ENCODE results near the gene PDSS1.
A peak's percentile ranks its signal among the peaks of the same experiment; 100 is the strongest.
"Not testable (repeated sequence)": the region's sequence is repeated elsewhere in the genome, so short reads cannot be mapped to it uniquely, and the experiment has no call there.

PDSS1 gene

GRCh38 chr10:26739071-26739631 lies 41.6 kb downstream of the PDSS1 start:
- no peak for DNase-seq (ENCODE audit: low spot score)

DNA sequence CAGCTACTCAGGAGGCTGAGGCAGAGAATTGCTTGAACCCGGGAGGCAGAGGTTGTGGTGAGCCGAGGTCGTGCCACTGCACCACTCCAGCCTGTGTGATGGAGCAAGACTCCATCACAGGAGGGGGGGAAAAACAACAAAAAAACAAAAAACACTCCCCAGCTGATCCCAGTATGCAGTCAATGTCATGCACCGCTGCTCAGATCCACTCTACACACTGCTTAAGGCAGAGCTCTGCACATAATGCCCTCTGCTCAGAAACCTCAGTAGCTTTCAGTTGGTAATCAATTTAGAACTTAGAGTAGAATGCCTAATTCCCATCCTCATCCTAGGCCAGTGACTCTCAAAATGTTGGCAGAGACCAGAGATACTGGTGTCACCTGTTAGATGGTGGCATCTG lies 43.9 kb downstream of the PDSS1 start:
- DNase-seq (ENCODE audit: low spot score), result no peak

- no peak for DNase-seq (ENCODE audit: low spot score)
Observed at GRCh38 chr10:26743091-26743490, 45.6 kb downstream of the PDSS1 start.

GRCh38 chr10:26743841-26744240 lies 46.3 kb downstream of the PDSS1 start:
- no peak for DNase-seq (ENCODE audit: low spot score)

- DNase-seq (ENCODE audit: low spot score), result no peak
Observed at GRCh38 chr10:26746061-26746460, 48.6 kb downstream of the PDSS1 start.

DNA sequence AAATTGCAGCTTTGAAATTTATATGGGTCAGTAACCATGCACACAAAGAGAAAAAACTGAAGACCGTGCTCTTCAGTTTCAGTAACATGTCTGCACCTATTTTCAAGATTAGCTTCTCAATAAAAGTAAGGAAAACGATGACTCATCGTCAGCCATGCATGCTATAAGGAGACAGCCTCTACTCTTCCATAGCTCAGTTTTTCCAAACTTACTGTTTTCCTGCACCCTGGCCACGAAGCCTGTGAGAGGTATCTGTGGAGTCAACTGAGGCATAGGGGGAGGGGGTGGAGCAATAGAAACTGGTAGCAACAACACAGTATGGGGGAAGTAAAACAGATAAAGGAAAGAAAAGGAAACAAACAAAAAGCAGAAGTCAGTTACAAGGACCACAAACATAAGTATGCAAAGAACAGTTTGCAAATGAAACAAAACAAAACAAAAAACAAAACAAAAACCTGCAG lies 58.0 kb downstream of the PDSS1 start:
- DNase-seq (ENCODE audit: low spot score), result no peak

DNA sequence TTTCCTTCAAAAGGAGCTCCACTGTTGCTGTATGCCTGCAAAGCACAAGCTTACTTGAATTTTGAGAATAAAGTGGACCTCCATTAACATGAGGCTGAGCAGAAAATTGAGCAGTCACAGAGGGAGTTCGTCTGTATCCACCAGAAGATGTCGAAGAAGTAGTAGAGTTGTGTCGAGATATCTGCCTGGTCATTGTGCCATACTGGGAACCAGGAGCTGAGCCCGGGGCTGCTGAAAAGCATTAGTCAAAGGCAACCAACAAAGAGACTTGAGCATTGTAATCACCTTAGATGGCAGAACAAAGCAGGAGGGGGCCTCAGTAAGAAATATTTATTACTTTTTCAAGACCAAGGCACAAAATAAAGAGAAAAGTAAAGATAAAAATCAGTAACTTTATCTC lies 61.5 kb downstream of the PDSS1 start:
- no peak for DNase-seq (ENCODE audit: low spot score)

DNA sequence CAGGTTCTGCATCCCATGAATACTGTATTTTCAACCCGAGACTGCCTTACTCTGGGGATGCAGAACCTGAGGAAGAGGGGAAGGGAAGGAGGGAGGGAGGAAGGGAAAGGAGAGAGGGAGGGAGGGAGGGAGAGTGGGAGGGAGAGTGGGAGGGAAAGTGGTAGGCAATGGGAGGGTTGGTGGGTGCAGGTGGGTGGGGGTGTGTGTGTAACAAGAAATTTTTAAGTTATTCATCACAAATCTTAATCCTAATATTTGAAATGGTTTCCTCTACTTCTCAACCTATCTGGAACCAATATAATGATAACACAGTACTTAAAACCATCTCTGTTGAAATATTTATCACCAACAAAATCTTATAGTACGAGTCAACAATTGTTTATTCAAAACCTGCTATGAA lies 68.0 kb downstream of the PDSS1 start:
- DNase-seq (ENCODE audit: low spot score), result no peak

DNA sequence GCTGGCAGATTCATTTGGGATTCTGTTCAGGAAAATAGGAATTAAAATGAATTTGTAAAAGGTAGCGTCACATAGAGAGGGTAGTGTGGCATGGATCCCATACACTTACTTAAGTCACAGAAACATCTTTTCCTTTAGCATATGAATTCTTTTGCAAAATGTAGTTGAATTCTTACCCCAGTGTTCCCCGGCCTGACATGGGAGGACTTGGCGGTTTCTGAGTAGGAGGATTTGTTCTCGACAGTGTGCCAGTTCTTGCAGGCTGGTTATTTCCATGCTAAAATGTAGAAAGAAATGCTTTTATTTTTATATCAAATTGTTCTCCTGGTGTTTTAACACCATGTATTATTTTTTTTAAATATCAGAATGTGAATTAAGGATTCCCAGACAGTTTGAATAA lies 72.6 kb downstream of the PDSS1 start:
- no peak for DNase-seq (ENCODE audit: low spot score)

DNA sequence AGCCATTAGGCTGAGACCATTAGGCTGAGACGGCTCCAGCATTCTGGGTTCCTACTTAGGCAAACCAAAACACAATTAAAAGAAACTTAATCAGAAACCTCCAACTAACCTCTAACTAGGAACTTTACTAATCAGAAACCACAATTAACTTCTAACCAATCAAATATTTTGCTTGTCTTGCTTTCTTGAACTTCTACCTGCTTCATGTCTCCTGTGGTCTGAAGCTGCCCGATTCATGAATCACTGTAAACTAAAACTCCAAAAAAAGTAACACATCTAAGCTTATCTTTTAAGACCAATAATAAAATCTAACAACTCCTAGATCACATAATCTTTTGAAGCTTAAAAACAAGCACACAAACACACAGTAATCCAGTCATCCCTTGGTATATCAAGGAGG lies 76.1 kb downstream of the PDSS1 start:
- no peak for DNase-seq (ENCODE audit: low spot score)

GRCh38 chr10:26776258-26776657 lies 78.8 kb downstream of the PDSS1 start:
- DNase-seq (ENCODE audit: low spot score), result no peak

GRCh38 chr10:26777686-26778085 lies 80.2 kb downstream of the PDSS1 start:
- no peak for DNase-seq (ENCODE audit: low spot score)

- DNase-seq (ENCODE audit: low spot score), result no peak
Observed at GRCh38 chr10:26779176-26779860, 81.8 kb downstream of the PDSS1 start.

DNA sequence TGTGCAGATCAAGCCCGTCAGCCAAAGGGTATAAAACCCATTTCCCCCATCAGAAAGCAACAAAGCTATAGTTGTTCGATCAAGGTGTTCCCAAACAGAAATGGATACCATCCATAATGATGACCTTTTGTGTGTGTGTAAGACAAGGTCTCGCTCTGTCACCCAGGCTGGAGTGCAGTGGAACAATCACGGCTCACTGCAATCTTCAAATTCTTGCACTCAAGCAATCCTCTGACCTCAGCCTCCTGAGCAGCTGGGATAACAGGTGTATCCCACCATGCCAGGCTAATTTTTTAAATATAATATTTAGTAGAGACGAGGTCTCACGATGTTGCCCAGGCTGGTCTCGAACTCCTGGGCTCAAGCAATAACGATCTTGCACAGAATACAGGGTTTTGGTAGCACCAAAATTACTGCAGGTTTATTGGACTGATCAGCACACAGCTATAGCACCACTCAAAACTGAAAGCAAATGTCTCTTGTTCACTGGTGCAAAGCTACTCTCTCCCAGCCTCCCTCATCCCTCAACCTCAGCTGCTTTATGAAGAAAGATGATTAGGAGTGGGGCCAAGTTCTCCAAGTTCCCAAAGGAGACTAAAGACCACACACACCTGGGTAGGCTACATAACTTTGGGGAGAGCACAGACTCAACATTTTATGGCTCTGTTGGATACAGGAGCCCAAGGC lies 82.7 kb downstream of the PDSS1 start:
- no peak for DNase-seq (ENCODE audit: low spot score)

- peak; percentile 24 for DNase-seq (ENCODE audit: low spot score)
Observed at GRCh38 chr10:26780793-26781601, 83.5 kb downstream of the PDSS1 start.

GRCh38 chr10:26781797-26782196 lies 84.3 kb downstream of the PDSS1 start:
- DNase-seq (ENCODE audit: low spot score), result no peak

DNA sequence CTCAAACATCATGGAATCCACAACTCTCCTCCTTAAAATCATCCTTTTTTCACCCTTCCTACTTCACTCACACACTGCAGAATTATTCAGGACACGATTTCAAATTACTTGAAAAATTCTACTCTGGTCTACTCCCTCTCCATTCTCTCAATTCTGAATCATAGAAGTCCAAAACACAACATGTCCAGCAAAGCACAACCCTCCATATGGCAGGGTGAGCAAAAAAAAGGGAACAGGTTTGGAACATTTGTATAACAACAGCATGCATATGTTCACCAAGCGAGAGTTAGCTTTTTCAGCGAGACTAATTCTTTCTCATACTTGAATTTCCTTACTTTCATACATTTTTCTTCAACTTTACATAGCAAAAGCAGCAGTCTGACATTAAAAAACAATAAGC lies 89.9 kb downstream of the PDSS1 start:
- DNase-seq (ENCODE audit: low spot score), result no peak

DNA sequence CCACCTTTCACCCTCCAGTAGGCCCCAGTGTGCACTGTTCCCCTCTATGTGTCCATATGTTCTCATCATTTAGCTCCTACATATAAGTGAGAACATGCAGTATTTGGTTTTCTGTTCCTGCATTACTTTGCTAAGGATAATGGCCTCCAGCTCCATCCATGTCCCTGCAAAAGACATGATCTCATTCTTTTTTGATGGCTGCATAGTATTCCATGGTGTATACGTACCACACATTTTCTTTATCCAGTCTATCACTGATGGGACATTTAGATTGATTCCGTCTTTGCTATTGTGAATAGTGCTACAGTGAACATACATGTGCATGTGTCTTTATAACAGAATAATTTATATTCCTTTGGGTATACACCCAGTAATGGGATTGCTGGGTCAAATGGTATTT lies 92.3 kb downstream of the PDSS1 start:
- DNase-seq (ENCODE audit: low spot score), result not testable (repeated sequence)

DNA sequence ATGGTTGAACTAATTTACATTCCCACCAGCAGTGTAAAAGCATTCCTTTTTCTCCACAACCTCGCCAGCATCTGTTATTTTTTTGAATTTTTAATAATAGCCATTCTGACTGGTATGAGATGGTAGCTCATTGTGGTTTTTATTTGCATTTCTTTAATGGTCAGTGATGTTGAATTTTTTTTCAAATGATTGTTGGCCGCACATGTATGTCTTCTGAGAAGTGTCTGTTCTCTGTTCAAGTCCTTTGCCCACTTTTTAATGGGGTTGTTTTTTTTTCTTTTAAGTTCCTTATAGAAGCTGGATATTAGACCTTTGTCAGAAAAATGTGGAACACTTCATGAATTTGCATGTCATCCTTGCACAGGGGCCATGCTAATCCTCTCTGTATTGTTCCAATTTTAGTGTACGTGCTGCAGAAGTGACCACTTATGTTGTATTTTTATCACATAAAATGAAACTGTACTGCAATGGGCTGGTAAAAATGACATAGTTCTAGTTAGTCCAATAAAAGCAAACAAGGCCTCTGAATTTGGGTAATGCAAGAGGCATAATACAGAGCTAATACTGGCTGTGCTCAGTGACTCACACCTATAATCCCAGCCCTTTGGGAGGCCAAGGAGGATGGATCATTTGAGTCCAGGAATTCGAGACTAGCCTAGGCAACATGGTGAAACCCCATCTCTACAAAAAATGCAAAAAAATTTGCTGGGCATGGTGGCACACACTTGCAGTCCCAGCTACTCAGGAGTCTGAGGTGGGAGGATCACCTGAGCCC lies 92.9 kb downstream of the PDSS1 start:
- no peak for DNase-seq (ENCODE audit: low spot score)

DNA sequence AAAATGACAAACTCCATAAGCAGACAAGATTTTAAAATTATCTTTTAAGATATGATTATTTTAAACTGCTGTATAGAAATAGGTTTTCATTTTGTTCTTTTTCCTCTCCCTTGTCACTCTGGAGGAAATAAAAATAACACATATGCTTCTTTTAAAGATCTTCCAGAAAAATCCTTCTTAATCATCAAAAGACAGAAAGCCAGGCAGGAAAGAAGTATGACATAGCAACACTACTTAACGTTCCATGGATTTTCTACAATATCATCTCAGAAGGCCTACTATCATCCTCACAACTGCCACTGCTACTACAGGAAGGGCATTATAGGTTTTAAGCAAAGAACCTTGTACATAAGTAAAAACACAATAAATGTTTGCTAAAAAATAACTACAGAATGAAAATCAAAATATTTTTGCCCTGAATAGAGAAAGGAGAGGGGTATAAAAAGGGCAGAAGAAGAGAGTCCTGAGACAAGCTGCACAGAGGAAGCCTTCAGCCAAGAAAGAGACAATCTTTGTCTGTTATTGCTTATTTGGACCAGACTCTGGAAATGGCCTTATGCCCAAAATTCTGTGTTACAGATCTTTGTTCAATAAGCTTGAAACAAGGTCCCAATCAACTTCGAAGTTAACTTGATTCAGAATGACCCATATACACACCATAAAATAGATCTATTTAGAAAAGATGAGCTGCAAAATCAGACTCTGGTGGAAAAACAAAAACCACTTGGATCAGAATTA lies 95.4 kb downstream of the PDSS1 start:
- DNase-seq (ENCODE audit: low spot score), result no peak

Measured in hepatic stellate cell (primary cell).